SU-DHL-6 (cell line): ENCODE results near the gene MREG.
"Not testable (repeated sequence)": the region's sequence is repeated elsewhere in the genome, so short reads cannot be mapped to it uniquely, and the experiment has no call there.

Experiments
- H2AFZ ChIP-seq: fragments of 200-600 bp; sonication (generic); 2 replicates; pipeline ENCODE4 v1.6.1; 2014; ENCODE audit warnings: low read depth, mild to moderate bottlenecking, moderate library complexity, mixed read lengths, antibody characterized with exemption, low read length; ENCODE audit not compliant: severe bottlenecking
- H3F3A ChIP-seq: fragments of 200-600 bp; shearing (Covaris generic); 2 replicates; pipeline ENCODE4 v1.6.0; 2016; ENCODE audit warnings: antibody characterized with exemption, mild to moderate bottlenecking; ENCODE audit not compliant: insufficient read depth
- H3K27ac ChIP-seq: fragments of 200-600 bp; sonication (generic); 2 replicates; pipeline ENCODE4 v1.5.1; 2016; ENCODE audit warnings: low read depth, mild to moderate bottlenecking, low read length, moderate library complexity, mixed read lengths
- H3K27me3 ChIP-seq: fragments of 200-600 bp; sonication (generic), shearing (Covaris generic); 2 replicates; pipeline ENCODE4 v1.6.0; 2014; ENCODE audit warnings: mild to moderate bottlenecking, low read length
- H3K36me3 ChIP-seq: fragments of 200-600 bp; sonication (generic); 2 replicates; pipeline ENCODE4 v1.6.1; 2014; ENCODE audit warnings: mild to moderate bottlenecking, low read length, mixed read lengths
- H3K4me2 ChIP-seq: fragments of 300-600, 200-600 bp; shearing (Covaris generic), sonication (generic); 2 replicates; pipeline ENCODE4 v1.6.0; 2014; ENCODE audit warnings: low read length, low read depth, mild to moderate bottlenecking; ENCODE audit not compliant: poor library complexity, severe bottlenecking
- H3K4me3 ChIP-seq: fragments of 200-600 bp; sonication (generic); 2 replicates; pipeline ENCODE4 v1.5.1; 2014; ENCODE audit warnings: antibody characterized with exemption, low read length, mild to moderate bottlenecking, mixed read lengths; ENCODE audit not compliant: insufficient read depth, poor library complexity, severe bottlenecking
- H3K79me2 ChIP-seq: fragments of 200-600 bp; sonication (generic); 2 replicates; pipeline ENCODE4 v1.6.1; 2014; ENCODE audit warnings: mild to moderate bottlenecking, low read length, moderate library complexity; ENCODE audit not compliant: insufficient read depth
- H3K9ac ChIP-seq: fragments of 200-600 bp; sonication (generic); 2 replicates; pipeline ENCODE4 v1.7.0; 2014; ENCODE audit warnings: mild to moderate bottlenecking, low read length
- H3K9me2 ChIP-seq: fragments of 200-600 bp; sonication (generic); replicated peaks from 2 replicates; pipeline ENCODE4 v1.6.1; 2014; ENCODE audit warnings: low read length; ENCODE audit not compliant: insufficient read depth
- H3K9me3 ChIP-seq: fragments of 200-600 bp; sonication (generic); 2 replicates; pipeline ENCODE4 v1.6.1; 2014; ENCODE audit warnings: low read length, mixed read lengths; ENCODE audit not compliant: insufficient read depth
- H4K20me1 ChIP-seq: fragments of 200-600 bp; sonication (generic); 2 replicates; pipeline ENCODE4 v1.6.1; 2014; ENCODE audit warnings: low read depth, mild to moderate bottlenecking, antibody characterized with exemption, low read length, moderate library complexity, mixed read lengths
- EZH2phosphoT487 ChIP-seq: fragments of 200-600 bp; sonication (generic), shearing (Covaris generic); conservative IDR thresholded peaks from 2 replicates; pipeline ENCODE4 v1.6.1; 2018; ENCODE audit warnings: mild to moderate bottlenecking, antibody characterized with exemption, low read length, moderate library complexity, mixed read lengths
- TF ChIP-seq, protein P1 (sequence below): fragments of 200-600 bp; sonication (generic); IDR thresholded peaks from one replicate; pipeline ENCODE4 v1.5.1; 2017; ENCODE audit warnings: antibody characterized with exemption, mild to moderate bottlenecking, low read length, moderate library complexity; ENCODE audit not compliant: insufficient read depth, poor library complexity, severe bottlenecking

Gene MREG

DNA sequence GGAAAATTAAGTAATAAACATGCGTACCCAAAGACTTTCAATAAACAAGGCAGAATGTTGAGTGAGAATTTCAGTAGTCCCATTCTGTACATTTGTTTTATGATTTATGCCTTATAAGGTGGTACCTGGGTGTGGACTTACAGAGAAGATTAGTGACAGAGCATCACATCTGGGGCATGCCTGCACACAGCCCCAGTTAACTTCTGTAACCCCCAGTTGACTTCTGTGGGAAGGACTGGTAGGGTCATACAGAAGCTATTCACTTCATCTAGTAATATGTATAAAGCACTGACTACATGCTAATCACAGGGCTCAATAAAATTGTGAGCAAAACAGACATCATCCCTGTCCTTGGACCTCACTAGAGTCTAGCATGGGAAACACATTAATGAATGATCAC is 16.1 kb downstream of the MREG start:
- no peak for TF ChIP-seq EZH2phosphoT487
- TF ChIP-seq, protein P1, sequence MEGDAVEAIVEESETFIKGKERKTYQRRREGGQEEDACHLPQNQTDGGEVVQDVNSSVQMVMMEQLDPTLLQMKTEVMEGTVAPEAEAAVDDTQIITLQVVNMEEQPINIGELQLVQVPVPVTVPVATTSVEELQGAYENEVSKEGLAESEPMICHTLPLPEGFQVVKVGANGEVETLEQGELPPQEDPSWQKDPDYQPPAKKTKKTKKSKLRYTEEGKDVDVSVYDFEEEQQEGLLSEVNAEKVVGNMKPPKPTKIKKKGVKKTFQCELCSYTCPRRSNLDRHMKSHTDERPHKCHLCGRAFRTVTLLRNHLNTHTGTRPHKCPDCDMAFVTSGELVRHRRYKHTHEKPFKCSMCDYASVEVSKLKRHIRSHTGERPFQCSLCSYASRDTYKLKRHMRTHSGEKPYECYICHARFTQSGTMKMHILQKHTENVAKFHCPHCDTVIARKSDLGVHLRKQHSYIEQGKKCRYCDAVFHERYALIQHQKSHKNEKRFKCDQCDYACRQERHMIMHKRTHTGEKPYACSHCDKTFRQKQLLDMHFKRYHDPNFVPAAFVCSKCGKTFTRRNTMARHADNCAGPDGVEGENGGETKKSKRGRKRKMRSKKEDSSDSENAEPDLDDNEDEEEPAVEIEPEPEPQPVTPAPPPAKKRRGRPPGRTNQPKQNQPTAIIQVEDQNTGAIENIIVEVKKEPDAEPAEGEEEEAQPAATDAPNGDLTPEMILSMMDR: no peak
- H3K4me2 ChIP-seq: no peak overlapping the region

DNA sequence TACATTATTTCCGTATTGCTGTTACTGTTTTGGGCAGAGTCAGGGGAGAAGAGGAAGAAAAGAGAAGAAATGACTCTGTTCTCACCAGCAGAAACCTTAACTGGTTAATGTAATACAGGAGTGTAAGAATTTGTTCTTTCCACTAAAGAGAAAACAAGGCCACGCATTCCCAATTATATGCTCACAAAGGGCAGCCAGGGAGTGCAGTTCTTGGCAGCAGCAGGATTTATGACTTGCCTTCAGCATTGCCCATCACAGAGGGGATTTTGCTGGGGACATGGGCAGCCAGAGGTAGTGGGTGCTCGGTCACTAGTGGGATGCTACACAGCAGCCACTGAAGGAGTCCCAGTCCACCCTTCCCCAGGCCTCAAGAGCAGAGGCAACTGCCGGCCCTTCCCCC is 18.4 kb downstream of the MREG start:
- Histone ChIP-seq H3K9ac (no peak overlapping the region), H3K36me3 (no peaks in the 10 kb centered on the region), H3F3A (no peaks in the 10 kb centered on the region), H3K4me2 (no peak overlapping the region), H3K4me3 (no peak overlapping the region), H3K9me2 (no peaks in the 10 kb centered on the region), H3K79me2 (no peaks in the 10 kb centered on the region), H2AFZ (no peak overlapping the region), H3K27ac (no peak overlapping the region), H3K9me3 (no peaks in the 10 kb centered on the region), H4K20me1 (no peaks in the 10 kb centered on the region), H3K27me3 (no peaks in the 10 kb centered on the region)
- TF ChIP-seq, protein P1: no peak
- TF ChIP-seq EZH2phosphoT487: no peak

More for the DNA sequence above, 16.1 kb downstream of the MREG start:
- Histone ChIP-seq H3K36me3 (no peaks in the 10 kb centered on the region), H3K27ac (no peak overlapping the region), H3K9me2 (no peaks in the 10 kb centered on the region), H4K20me1 (no peaks in the 10 kb centered on the region), H3K79me2 (no peaks in the 10 kb centered on the region), H3K4me3 (no peak overlapping the region), H2AFZ (no peak overlapping the region), H3K27me3 (no peaks in the 10 kb centered on the region), H3K9ac (no peak overlapping the region), H3K9me3 (no peaks in the 10 kb centered on the region), H3F3A (no peaks in the 10 kb centered on the region)

DNA sequence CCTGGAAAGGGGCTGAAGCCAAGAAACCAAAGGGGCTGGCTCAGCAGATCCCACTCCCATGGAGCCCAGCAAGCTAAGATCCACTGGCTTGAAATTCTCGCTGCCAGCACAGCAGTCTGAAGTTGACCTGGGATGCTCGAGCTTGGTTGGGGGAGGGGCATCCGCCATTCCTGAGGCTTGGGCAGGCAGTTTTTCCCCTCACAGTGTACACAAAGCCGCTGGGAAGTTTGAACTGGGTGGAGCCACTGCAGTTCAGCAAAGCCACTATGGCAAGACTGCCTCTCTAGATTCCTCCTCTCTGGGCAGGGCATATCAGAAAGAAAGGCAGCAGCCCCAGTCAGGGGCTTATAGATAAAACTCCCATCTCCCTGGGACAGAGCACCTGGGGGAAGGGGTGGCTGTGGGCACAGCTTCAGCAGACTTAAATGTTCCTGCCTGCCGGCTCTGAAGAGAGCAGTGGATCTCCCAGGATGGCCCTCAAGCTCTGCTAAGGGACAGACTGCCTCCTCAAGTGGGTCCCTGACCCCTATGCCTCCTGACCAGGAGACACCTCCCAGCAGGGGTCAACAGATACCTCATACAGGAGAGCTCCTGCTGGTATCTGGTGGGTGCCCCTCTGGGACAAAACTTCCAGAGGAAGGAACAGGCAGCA is 24.7 kb downstream of the MREG start:
- not testable (repeated sequence) for H3K4me2 ChIP-seq, H3K79me2 ChIP-seq, H3K9ac ChIP-seq, H2AFZ ChIP-seq, H3K4me3 ChIP-seq, H3K27ac ChIP-seq, H3K9me3 ChIP-seq, H3K36me3 ChIP-seq, H3F3A ChIP-seq, H4K20me1 ChIP-seq, H3K27me3 ChIP-seq, H3K9me2 ChIP-seq

DNA sequence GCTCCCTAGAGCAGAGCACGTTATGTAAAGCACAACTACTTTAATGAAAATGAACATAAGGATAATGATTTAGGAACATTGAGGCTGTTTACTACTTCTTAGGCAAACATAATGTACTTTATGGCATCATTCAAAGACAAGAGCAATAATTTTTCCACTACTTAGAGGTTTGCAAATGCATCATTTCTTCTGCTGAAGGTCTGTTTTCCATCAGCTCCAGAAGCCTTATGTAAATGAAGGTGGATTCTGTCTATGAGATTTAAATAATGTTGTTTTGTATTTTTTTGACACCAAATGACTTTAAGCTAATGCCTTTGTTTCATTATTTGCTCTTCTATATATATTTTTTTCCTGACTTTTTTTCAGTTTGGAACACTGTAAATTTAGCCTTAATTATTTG is 28.1 kb downstream of the MREG start:
- H3K79me2 ChIP-seq: no peaks in the 10 kb centered on the region
- no peaks in the 10 kb centered on the region; the same call in 1 of the 2 replicates for H3K9me3 ChIP-seq
- H3F3A ChIP-seq: no peaks in the 10 kb centered on the region
- H4K20me1 ChIP-seq: no peaks in the 10 kb centered on the region
- H3K27ac ChIP-seq: no peak overlapping the region
- no peaks in the 10 kb centered on the region for H3K27me3 ChIP-seq
- H2AFZ ChIP-seq: no peak overlapping the region
- no peaks in the 10 kb centered on the region; the same call in 1 of the 2 replicates for H3K36me3 ChIP-seq
- no peaks in the 10 kb centered on the region for H3K9me2 ChIP-seq
- TF ChIP-seq, protein P1: no peak
- TF ChIP-seq EZH2phosphoT487: no peak
- no peak overlapping the region for H3K4me3 ChIP-seq
- H3K9ac ChIP-seq: no peak overlapping the region
- H3K4me2 ChIP-seq: no peak overlapping the region
